WTC11 (cell line): Measurements from ENCODE around the gene ATP2B2.

Source experiments
- CTCF ChIP-seq: fragments of 200-600 bp; IDR thresholded peaks from 2 replicates; pipeline ENCODE4 v1.8.0; 2022; ENCODE audit warnings: antibody characterized with exemption
- FOXJ3 ChIP-seq: sonication (generic); formaldehyde crosslinking; IDR thresholded peaks from 2 replicates; pipeline ENCODE4 v1.9.0; 2021; ENCODE audit warnings: missing genetic modification reagents, mild to moderate bottlenecking, borderline replicate concordance
- MAX ChIP-seq: sonication (generic); formaldehyde crosslinking; IDR thresholded peaks from 2 replicates; pipeline ENCODE4 v1.8.0; 2022; ENCODE audit warnings: mild to moderate bottlenecking, missing genetic modification reagents
- NR1H2 ChIP-seq: sonication (generic); formaldehyde crosslinking; IDR thresholded peaks from 2 replicates; pipeline ENCODE4 v1.9.0; 2021; ENCODE audit warnings: mild to moderate bottlenecking, moderate library complexity, missing genetic modification reagents
- RORB ChIP-seq: fragments of 250-450 bp; sonication (Bioruptor Pico); IDR thresholded peaks from 2 replicates; pipeline ENCODE4 v1.9.0; 2021; ENCODE audit warnings: mild to moderate bottlenecking
- SP1 ChIP-seq: sonication (generic); formaldehyde crosslinking; conservative IDR thresholded peaks from 2 replicates; pipeline ENCODE4 v1.8.1; 2022; ENCODE audit warnings: missing genetic modification reagents
- TEAD1 ChIP-seq: sonication (generic); formaldehyde crosslinking; IDR thresholded peaks from 2 replicates; pipeline ENCODE4 v1.8.0; 2022; ENCODE audit warnings: mild to moderate bottlenecking, missing genetic modification reagents
- ZNF121 ChIP-seq: sonication (generic); formaldehyde crosslinking; IDR thresholded peaks from 2 replicates; pipeline ENCODE4 v1.8.0; 2023; ENCODE audit warnings: missing genetic modification reagents

GRCh38 chr3:10345911-10346310 lies 159.5 kb downstream of the ATP2B2 start:
- TF ChIP-seq FOXJ3 (no peak), MAX (CRISPR knock-in tag) (no peak), ZNF121 (CRISPR knock-in tag) (no peak), NR1H2 (CRISPR knock-in tag) (no peak), CTCF (no peak), TEAD1 (CRISPR knock-in tag) (no peak), SP1 (CRISPR knock-in tag) (no peak), RORB (CRISPR knock-in tag) (no peak)
